ENCODE results near the gene SNCB.

DNA sequence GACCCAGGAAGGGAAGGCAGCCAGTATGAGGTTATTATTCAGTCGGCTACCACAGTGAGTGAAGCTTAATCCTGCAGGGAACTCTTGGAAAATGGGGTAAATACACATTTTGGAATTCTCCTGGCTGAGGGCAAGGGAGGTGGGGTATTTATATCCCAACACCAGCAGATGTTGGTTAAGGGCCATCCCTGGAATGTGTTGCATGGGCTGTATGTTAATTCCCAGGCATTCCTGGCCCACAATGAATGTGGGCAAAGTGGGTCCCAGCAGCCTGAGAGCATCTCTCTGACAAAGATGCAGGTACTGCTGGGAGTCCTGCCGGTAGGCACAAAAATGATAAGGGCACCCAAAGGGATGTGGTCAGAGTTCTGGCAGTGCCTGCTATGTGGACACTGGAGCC lies 17.5 kb downstream of the SNCB start:
- TF ChIP-seq, protein P1, sequence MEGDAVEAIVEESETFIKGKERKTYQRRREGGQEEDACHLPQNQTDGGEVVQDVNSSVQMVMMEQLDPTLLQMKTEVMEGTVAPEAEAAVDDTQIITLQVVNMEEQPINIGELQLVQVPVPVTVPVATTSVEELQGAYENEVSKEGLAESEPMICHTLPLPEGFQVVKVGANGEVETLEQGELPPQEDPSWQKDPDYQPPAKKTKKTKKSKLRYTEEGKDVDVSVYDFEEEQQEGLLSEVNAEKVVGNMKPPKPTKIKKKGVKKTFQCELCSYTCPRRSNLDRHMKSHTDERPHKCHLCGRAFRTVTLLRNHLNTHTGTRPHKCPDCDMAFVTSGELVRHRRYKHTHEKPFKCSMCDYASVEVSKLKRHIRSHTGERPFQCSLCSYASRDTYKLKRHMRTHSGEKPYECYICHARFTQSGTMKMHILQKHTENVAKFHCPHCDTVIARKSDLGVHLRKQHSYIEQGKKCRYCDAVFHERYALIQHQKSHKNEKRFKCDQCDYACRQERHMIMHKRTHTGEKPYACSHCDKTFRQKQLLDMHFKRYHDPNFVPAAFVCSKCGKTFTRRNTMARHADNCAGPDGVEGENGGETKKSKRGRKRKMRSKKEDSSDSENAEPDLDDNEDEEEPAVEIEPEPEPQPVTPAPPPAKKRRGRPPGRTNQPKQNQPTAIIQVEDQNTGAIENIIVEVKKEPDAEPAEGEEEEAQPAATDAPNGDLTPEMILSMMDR (IDR thresholded peaks at IDR 0.05; ENCODE audit: insufficient read depth, low read length): no peak
- TF ChIP-seq POLR2AphosphoS5 (IDR thresholded peaks at IDR 0.05; ENCODE audit: low read depth) (no peak), GABPA (IDR thresholded peaks at IDR 0.05; ENCODE audit: low read depth) (no peak), SPI1 (IDR thresholded peaks at IDR 0.05; ENCODE audit: borderline replicate concordance, low read depth) (no peak)
- TF ChIP-seq, protein P2, sequence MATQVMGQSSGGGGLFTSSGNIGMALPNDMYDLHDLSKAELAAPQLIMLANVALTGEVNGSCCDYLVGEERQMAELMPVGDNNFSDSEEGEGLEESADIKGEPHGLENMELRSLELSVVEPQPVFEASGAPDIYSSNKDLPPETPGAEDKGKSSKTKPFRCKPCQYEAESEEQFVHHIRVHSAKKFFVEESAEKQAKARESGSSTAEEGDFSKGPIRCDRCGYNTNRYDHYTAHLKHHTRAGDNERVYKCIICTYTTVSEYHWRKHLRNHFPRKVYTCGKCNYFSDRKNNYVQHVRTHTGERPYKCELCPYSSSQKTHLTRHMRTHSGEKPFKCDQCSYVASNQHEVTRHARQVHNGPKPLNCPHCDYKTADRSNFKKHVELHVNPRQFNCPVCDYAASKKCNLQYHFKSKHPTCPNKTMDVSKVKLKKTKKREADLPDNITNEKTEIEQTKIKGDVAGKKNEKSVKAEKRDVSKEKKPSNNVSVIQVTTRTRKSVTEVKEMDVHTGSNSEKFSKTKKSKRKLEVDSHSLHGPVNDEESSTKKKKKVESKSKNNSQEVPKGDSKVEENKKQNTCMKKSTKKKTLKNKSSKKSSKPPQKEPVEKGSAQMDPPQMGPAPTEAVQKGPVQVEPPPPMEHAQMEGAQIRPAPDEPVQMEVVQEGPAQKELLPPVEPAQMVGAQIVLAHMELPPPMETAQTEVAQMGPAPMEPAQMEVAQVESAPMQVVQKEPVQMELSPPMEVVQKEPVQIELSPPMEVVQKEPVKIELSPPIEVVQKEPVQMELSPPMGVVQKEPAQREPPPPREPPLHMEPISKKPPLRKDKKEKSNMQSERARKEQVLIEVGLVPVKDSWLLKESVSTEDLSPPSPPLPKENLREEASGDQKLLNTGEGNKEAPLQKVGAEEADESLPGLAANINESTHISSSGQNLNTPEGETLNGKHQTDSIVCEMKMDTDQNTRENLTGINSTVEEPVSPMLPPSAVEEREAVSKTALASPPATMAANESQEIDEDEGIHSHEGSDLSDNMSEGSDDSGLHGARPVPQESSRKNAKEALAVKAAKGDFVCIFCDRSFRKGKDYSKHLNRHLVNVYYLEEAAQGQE (IDR thresholded peaks at IDR 0.05; ENCODE audit: insufficient replicate concordance, low read depth): no peak
